Activated naive CD4-positive, alpha-beta T cell (primary cell): ENCODE results near the gene NDUFA6.
A peak's percentile ranks its signal among the peaks of the same experiment; 100 is the strongest.
"Not testable (repeated sequence)": the region's sequence is repeated elsewhere in the genome, so short reads cannot be mapped to it uniquely, and the experiment has no call there.

Experiments
- DNase-seq, 4 experiments: peaks; one replicate each; lab custom pipeline; 2025; lab: John Stamatoyannopoulos, UW

NDUFA6 gene

DNA sequence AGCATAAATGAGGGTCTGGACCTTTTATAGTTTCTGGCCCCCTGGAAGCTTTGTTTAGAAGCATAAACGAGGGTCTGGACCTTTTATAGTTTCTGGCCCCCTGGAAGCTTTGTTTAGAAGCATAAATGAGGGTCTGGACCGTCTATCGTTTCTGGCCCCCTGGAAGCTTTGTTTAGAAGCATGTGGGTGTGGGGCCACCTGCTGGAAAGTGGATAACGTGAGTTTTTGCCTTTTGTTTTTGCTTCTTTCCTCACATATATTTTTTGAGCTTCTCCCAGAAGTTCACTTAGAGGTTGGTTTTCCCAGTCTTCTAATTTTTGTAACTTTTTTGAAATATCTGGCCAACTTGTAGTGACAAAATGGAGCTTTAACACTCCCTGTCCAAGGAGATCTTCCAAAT lies 22.2 kb upstream of the NDUFA6 start:
- DNase-seq = not testable (repeated sequence)

DNA sequence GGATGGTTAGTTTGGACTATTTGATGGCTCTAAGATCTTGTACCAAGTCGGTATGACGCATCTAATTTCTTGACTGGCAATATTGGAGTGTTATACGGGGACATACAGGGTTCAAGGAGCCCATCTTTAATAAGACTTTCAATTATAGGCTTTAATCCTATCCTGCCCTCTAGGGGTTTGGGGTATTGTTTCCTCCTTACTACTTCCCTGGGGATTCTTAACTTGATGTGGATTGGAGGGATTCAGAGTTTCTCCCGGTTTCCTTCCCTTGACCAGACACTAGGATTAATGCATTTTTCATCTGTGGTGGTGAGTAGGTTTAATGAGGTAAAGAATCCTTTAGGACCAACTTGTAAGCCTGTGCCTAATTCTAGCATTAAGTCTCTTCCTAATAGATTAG lies 21.2 kb upstream of the NDUFA6 start:
- DNase-seq = no peak

DNA sequence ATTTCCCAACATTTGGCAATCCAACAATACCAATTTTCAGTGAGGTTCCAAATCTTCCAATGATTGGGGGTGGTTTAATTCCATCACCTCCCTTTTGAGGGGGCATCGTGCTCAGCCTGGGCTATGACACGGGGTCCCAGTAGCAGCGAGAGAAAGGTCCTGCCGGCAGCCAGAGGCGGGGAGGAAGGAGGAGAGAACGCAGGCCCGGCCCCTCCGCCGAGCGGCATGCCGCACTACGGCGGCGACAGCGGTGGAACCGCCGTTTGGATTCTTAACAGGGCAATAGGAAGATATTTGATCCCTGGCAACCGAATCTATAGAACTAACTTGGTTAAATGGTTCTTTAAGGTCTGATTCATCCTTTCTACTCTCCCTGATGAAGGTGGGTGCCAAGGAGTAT lies 18.3 kb upstream of the NDUFA6 start:
- no peak for DNase-seq

DNA sequence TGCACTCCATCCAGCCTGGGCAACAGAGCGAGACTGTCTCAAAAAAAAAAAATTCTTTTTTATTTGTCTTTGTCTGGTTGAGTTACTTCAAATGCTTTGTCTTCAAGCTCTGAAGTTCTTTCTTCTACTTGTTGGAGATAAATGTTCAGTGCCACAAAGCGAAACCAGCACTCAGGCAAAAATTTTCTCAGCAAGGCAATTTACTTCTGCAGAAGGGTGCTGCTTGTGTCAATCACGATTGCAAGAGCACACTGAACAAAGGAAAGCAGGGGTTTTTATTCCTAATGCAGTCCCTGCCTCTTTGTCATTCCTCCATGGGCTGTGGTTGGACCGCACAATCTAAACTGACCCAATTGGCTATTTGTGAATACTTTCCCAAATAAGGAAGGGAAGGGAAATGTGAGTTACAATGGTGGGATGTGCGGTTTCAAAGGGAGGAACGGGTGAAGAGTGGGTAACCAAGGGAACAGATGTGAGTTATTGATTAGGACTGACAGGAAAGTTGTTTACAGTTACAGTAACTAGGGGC lies 13.8 kb upstream of the NDUFA6 start:
- not testable (repeated sequence) for DNase-seq

DNA sequence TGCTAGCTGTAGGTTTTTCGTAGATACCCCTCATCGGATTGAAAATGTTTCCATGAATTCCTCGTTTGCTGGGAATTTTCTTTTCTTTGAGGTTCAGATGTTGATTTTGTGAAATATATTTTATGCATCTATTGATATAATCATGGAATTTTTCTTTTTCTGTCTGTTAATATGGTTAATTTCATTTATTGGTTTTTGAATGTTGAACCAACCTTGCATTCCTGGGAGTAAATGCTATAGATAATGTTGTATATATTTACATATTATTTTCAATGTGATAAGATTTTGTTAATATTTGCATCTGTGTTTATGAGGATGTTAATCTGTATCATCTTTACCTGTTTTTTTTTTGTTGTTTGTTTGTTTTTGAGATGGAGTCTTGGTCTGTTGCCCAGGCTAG lies 10.6 kb upstream of the NDUFA6 start:
- no peak for DNase-seq

DNA sequence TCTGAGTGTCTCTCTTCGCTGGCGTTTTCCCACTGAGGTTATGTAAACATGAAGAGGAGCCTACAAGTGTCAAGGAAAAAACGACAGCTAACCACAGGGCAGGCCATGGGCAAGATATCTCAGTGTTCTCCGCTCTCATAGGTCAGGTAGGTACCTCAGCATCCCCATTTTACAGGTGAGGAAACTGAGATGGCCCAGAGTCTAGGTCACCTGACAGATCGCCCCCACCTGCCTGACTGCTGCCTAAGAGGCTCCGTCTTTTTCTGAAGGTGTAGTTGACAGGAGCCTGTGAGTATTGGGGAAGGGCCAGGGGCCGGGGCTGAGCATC lies 847 bp upstream of the NDUFA6 start:
- no peak for DNase-seq

DNA sequence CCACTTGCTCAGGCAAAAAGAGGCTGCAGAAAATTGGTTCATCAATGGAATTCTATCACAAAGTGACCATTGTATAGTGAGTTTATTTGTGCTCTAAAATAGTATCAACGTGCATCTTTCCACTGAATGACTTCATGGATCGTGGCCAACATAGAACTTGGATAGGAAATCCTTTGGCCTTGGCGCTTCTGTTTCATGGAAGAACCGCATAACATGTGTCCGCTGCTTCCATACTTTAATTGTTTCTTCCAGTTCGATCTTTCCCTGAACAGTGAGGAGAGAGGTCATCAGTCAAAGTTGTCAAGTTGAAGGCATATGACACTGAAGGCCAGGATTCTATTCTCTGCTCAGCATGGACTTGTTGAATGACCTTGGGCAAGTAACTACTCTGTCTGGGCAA lies 4.5 kb downstream of the NDUFA6 start:
- no peak for DNase-seq

DNA sequence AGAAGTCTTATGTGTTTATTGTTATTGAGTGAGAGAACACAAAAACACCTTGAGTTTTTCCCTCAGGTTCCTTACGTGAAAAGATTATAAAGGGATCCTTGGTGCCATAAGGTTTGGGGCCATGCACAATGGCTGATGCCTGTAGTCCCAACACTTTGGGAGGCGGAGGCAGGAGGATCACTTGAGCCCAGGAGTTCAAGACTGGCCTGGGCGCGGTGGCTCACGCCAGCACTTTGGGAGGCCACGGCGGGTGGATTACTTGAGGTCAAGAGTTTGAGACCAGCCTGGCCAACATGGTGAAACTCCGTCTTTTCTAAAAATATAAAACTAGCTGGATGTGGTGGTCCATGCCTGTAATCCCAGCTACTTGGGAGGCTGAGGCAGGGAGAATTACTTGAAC lies 5.7 kb downstream of the NDUFA6 start:
- DNase-seq = no peak

DNA sequence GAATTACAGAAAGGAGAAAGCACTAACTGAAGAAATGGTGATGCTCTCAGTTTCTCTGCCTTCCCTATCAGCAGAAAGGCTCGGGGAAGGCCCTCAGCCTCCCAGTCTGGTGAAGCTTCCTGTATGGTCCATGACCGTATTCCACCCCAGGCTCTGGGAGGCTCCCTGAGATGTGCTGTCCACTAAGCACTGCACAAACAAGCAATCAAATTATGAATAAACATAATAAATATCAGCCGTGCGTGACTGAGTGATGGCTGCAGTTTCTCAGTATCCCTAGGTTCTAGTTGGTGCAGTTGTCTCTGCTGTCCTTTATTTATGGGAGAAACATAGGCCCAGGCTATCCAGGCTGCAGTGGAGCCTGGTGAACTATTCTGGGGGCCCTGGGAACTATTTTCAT lies 7.5 kb downstream of the NDUFA6 start:
- DNase-seq = no peak

DNA sequence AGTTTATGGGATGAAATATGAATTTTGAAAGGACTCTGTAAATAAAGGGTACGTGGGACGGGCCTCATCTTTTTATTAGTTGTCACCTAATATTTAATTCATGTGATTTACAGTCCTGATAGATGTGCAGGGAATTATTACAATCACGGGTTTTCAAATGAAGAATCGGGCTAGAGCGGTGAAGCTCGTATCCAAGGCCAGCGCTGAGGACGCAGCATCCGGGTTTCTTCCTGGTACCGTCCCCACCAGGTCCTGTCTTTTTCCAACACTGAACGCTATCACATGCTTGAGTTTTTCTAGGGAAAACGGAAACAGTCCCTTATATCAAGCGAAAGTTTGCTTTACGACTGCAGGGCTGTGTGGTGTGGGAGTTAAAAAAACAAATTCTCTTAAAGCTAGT lies 10.3 kb downstream of the NDUFA6 start:
- no peak for DNase-seq

DNA sequence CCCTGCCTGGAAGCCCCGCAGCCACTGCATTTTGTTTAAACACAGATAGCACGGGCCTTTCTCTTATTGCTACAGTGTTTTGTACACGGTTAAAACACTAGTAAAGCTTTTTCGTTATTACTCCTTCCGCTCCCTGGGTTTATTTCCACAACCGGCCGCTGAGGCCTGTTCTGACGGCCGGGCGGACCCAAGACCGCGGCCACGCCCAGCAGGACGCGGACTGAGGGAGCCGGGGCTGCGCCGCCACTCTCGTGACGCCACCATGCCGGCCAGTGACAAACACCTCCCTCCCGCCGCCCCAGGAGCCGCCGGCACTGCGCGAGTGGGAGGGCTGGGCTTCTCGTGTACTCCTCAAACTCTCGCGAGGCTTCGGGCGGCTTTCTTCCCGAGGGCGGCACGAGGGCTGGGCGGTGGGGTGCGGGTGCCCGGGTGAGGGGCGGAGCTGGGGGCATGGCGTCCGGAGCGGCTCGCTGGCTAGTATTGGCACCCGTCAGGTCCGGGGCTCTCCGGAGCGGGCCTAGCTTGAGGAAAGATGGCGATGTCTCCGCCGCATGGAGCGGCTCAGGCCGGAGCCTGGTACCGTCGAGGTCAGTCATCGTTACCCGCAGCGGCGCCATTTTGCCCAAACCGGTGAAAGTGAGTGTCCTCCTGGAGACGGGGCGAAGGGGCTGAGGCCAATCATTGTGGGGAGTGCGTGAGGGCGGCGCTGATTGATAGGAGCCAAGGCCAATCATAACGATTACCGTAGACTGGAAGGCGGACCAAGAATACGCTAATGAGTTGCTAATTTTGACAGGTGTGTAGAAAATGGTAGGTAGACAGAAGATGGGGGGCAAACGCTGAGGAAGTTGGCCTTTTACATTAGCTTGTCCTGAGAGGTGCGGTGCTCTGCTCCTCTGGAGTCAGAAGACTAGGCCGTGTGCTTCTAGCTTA lies 11.0 kb downstream of the NDUFA6 start, which contains the start of gene SMDT1:
Gene SMDT1, plus strand, starts transcription at position 382 of the 933 bp plus-strand sequence. Its CDS starts 69 bp downstream, at position 451.
- DNase-seq = peak; percentile 96 to 97 (median 96)

DNA sequence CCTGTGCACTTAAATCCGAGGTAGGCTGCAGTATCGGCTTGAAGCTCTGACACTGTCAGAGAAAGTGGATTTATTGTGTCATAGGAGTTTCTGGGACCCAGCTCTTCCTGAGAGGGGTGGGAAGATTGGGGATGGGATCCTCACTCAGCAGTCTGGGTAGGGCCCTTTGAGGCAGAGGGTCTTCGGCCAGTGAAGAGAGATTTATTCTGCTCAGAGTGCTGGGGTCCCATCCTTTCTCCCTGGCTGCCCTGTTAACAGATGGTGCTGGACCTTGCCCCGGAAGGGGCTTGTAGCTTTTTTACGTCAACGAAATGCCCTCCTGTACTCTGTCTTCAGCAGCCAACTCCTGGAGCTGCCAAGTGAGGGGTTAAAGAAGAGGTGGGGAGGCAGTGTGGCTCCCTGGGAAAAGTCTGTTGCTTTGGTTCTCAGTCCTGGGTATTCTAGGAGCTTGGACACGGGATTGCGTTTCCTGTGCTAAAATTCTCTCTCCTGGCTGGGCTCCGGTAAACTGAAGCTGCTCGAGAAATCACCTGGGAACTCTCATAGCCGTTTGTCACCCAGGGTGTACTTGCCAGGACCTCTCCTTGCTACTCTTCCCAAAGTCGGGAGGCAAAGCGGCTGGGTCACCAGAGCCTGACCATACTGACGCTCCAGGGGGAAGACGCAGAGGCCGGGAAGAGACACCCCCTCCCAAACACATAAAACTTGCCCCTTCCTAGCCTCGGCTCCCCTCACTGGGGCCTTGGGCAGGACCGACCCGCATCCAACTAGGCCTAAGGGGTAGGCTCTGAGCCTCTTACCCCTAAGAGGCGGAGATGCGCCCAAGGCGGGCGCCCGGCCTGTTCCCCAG lies 11.9 kb downstream of the NDUFA6 start:
- DNase-seq = peak in 1 of 4 experiments; percentile 46

DNA sequence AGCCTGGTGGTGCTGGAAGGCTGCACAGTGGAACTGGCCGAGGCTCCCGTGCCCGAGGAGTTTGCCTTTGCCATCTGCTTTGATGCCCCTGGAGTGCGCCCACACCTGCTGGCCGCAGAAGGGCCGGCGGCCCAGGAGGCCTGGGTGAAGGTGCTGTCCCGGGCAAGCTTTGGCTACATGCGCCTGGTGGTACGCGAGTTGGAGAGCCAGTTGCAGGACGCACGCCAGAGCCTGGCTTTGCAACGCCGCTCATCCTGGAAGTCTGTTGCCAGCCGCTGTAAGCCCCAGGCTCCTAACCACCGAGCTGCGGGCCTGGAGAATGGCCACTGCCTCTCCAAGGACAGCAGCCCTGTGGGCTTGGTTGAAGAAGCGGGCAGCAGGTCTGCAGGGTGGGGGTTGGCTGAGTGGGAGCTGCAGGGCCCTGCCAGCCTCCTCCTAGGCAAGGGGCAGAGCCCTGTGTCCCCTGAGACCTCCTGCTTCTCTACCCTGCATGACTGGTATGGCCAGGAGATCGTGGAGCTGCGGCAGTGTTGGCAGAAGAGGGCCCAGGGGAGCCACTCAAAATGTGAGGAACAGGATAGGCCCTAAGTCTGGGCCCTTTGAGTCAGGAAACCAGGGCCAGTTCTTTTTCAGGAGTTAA lies 13.0 kb downstream of the NDUFA6 start:
- no peak for DNase-seq

DNA sequence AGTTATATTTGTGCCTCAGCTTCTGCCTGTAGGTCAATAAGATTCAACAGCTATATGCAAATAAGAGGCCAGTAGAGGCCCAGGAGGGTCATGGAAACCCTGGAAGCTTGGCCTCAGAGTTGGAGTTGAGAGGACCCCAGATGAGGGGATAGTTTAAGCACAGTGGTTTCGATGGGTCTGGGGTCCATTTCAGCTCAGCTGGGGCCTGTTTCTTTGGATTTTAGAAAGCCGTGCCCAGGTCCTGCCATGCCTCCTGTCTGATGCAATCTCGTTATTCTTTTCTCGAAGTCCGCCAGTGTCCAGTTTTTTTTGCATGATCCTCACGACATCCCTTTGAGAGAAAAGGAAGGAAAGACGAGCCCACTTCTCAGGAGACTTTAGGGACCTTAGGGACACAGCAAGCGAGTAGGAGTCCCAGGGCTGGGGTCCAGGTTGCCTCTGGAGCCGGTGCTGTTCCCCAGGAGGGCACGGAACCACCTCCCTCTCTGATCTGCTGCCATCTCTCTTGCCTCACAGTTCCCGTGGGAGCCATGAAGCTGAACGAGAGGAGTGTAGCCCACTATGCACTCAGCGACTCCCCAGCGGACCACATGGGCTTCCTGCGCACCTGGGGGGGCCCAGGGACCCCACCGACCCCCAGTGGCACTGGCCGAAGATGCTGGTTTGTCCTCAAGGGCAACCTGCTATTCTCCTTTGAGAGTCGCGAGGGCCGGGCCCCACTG lies 13.6 kb downstream of the NDUFA6 start:
- DNase-seq = no peak

DNA sequence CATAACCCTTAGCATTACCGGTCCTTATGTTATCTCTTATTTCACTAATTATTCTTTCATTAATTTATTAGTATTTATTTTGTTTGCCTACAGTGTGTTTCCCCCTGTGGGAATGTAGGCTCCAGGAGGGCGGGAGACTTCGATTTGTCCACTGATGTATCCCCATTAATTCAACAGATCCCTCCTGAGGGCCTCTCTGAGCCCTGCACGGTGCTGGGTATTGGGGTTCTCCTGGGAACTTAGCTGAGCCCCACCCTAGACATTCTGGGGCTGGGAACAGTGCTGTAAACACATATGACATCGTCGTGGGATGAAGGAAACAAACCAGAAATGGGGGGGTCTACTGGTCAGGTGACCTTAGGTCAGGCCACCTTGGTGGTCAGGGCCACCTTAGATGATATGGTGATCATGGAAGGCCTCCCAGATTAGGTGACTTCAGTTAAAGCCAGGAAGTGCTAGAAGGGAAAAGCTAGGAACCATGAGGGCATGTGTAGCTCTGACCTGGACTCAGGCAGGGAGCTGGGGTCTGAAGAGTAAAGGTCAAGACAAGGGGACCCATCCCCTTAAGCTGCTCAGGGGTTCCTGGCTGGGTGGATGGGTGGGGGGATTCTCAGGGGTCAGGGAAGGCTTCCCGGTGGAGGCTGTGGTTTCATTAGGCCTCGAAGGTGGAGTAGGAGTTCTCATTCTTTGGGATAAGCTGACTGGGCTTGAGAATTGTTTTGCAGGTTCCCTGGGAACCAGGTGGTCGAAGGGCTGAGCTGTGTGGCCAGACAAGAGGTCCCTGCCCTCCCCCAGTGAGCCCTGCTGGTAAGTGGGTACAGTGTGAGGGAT lies 15.5 kb downstream of the NDUFA6 start:
- no peak for DNase-seq

DNA sequence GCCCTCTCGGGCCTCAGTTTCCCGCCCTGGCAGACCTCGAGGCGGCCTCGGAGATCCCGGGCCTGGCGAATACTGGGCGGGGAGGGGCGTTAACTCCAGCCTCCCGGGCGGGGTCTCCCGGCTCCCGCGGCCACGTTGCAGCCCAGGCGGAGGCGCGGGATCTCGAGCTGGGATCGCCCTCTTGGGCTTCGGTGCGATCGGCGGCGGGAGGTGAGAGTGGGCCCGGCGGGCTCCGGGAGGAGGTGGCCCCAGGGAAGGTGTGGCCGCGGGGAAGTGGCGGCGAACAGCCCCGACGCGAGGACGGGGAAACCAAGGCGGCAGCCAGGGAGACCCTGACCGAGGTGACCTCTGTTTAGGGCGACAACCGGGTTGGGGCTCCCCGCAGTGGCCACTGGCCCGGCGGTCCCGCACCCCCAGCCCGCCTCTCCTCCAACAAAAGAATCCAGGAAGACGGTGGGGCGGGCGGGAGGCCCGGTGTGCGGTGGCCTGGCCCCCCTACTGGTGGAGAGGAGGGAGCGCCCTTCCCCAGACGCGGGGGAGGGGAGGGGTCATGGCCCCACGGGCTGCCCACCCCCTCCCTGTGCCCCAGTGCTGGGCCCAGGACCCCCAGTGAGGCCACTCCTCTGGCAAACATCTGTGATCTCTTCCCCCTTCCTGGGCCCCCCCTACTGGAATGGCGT lies 16.3 kb downstream of the NDUFA6 start, which contains the start of gene PHETA2:
Gene PHETA2, plus strand, starts transcription at position 117 of the 680 bp plus-strand sequence. CDS start 3,046 bp downstream, outside the sequence.
- peak in 3 of 4 experiments; percentile 23 to 55 (median 24) for DNase-seq

DNA sequence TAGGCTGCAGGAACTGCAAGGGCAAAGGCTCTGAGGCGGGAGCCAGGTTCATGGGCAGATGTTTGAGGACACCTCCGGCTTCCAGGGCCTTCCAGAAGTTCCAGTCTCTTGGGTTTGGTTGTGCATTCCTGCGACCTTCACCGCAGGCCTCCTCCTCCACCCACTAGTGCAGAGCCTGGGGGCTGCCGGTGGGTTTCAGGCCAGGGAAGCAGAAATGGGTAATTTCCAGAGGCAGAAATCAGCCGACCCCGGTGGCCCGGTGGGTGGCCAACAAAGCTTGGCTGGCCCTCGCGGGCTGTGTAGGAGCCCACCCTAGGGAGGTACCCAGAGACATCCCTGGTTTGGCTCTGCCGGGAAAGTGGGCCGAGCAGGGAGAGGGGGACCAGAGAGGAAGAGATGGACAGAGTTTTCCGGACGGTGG lies 16.9 kb downstream of the NDUFA6 start:
- no peak for DNase-seq

DNA sequence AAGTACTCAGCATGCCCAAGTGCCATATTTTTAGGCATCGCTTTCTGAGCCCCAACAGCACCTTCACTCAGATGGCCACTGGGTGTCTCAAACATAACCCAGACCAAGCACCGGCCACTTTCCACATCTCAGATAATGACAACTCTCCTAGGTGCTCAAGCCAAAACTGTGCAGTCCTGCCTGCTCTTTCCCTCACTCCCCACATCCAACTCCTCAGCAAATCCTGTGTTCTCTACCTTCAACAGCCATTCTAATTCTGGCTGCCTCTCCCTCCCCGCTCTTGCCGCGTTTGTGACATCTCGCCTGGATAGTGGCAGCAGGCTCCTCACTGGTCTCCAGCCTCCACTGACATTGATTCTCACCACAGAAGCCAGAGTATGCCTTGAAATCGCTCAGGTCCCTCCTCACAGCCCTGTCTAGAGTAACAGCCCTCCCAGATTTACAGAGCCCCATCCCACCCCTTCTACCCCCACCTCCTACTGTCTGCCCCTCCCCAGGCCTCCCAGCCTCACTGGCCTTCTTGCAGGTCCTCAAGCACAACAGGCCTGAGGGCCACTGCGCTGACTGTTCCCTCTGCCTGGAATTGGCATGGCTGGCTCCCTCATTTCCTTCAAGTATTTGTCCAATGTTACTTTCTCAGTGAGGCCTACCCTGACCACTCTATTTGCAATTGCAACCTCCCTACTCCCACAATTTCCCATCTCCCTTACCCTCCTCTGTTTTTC lies 17.8 kb downstream of the NDUFA6 start:
- no peak for DNase-seq

DNA sequence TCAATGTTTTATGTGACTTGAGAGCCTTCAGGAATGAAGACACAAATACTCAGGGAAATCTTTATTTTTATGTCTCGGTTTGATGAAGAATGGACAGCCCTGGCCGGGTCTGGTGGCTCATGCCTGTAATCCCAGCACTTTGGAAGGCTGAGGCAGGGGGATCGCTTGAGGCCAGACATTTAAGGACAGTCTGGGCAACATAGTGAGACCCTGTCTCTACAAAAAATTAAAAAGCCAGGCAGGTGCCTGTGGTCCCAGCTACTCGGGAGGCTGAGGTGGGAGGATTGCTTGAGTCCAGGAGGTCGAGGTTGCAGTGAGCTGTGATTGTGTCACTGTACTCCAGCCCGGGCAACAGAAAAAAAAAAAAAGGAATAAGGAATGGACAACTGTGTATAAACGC lies 19.1 kb downstream of the NDUFA6 start:
- DNase-seq = not testable (repeated sequence)
